Stimulated activated CD4-positive, alpha-beta T cell treated with anti-CD3 and anti-CD28 coated beads, Interleukin-15, amount 100 ng/mL, for 1 hour (primary cell): ENCODE measurements around the gene CD22.
A peak's percentile ranks its signal among the peaks of the same experiment; 100 is the strongest.

Experiments used
- DNase-seq, 2 donors: peaks; one replicate each; pipeline ENCODE4 v3.0.0-alpha.2; 2020; ENCODE audit warnings: low read depth in 1 of 2, low spot score in 1 of 2

The CD22 gene

GRCh38 chr19:35340431-35340830, 11.4 kb downstream of the CD22 start:
- no peak for DNase-seq

DNA sequence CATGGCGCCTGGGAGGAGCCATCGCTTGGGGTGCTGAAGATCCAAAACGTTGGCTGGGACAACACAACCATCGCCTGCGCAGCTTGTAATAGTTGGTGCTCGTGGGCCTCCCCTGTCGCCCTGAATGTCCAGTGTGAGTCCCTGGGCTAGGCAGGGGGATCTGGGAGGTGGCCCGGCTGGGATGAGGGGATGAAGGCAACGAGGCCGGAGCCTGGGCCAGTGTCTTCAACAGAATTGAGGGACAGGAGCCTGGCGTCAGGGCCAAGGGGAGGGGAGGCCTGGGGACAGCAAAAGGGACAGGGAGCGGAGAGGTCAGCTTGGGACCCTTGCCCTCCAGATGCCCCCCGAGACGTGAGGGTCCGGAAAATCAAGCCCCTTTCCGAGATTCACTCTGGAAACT, 12.0 kb downstream of the CD22 start:
- no peak for DNase-seq

GRCh38 chr19:35341565-35342225, 12.7 kb downstream of the CD22 start:
- DNase-seq, result no peak

DNA sequence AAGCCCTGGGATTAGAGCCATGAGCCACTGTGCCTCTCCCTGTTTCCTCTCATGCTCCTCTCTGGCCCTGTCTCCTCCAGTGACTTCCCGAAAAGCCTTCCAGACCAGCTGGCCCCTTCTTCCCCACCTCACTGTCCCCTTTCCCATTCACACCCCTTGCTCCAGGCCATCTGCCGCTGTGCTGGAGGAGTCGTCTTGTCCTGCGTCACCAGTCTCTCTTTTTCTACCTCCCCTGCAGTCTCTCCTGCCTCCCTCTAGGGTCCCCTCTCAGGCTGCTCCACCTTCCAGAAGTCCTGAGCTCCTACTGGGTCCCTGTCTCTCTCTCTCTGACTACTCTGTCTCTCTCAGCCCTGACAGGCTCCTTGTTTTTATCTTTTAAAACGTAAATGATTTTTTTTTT, 13.4 kb downstream of the CD22 start:
- DNase-seq, result no peak

- no peak for DNase-seq
Measured at GRCh38 chr19:35344511-35345031, 15.6 kb downstream of the CD22 start.

GRCh38 chr19:35345671-35346111, 16.7 kb downstream of the CD22 start:
- DNase-seq, result no peak

- DNase-seq, result peak; percentile 48 to 54
Measured at GRCh38 chr19:35346193-35347052, 17.4 kb downstream of the CD22 start.

DNA sequence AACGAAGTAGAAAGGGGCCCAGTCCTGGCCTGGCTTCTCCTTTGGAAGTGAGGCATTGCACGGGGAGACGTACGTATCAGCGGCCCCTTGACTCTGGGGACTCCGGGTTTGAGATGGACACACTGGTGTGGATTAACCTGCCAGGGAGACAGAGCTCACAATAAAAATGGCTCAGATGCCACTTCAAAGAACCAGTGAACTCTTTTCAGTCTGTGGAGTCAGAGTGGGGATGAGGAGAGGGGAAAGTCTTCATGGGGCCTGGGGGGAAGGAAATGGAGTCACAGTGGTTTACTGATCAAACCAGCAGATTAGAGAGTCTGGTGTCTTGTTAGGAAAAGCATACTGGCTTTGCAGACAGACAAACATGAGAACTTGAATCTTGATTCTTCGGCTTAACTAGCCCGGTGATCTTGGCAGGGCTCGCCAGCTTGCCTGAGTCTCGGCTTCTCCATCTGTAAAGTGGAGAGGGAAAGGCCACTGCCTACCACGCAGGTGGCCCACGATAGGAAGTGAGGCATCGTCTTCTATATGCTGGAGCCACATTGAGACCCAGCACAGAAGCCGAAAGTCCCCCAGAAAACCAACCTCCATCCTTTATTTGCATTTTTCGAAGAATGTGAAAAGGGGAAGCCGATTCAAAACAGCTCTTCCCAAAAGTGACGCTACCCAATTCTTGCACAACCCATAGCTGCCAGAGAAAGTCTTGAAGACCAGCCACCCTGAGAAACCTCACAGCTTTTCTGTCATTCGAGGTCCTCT, 18.4 kb downstream of the CD22 start, which contains the start of gene FFAR1:
FFAR1 (plus strand) TSS at position 732 of the 759 bp plus-strand sequence. CDS start 3,650 bp downstream, outside the sequence.
- DNase-seq, result peak in 1 of 2 donors; percentile 22

DNA sequence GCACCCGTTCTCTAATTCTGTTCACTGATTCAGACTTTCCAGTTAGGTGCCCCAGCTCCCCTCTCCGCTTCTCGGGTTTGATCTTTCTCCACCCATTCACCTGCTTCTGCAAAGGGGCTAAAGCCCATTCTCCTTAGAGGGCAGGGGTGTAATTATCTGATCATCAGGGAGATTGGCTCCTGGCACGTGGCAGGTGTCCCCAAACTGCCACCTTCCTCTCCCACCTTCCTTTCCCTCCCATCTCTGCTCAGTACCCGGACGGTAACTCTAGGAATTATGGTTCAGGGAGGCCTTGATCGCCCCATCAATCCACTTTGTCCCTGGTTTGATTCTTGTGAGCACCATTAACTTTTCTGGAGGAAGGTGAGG, 18.9 kb downstream of the CD22 start:
- DNase-seq, result no peak

GRCh38 chr19:35348911-35349611, 20.1 kb downstream of the CD22 start:
- no peak for DNase-seq

DNA sequence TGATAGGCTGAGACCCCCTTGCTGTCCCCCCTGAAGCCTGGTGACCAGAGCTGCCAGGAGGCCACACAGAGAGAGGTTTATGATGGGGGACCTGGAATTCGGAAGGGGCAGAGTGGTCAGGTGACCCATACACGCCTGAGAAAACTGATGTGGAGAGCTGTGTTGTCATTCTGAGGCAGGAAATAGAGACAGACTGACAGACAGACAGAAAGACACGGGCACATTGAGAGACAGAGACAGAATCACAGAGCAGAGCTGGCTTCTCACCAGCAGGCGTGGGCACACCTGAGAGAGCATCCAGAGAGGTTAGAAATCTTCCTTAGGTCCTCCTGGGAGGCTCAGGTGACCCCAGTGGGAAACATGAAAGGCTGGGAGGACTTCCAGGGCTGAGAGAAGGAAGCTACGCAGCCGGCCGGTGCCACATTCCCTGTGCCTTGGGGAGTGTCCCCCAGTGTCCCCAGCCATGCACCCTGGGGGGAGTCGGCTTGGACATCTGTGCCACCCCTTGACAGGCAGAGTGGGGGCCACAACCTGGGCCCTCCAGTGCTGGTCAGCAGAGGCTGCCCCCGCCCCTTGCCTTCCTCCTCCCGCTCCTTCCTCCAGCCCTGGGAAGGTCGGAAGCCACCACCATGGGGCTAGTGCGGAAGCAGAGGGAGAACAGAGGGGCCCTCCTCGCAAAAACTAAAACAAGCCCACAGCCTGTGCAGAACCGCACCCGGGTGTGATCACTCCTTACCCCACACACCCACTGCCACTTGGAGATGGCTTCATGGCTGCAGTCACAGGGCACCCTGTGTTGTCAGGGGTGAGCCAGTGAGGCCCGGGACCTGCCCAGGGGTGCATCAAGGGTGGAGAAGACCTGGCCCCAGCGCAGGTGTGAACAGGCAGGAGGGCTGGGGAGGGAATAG, 20.9 kb downstream of the CD22 start:
- DNase-seq, result no peak

DNA sequence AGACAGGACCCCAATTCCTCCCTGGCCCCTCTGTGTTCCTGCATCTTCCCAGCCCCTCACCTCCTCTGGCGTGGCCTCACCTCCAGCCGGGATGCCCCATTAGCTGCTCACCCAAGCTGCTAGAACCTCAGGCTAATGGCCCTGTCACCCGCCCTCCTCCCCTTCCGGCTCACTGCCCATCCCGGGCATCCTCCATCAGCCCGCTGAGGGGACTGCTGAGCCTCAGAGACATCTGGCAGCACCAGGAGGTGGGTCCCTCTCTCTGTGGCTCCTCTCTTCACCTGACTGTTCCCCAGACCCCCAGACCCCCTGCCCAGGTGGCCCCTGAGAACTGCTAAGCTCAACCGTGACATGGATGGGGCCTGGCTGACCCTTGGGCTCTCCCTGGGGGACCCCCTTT, 21.6 kb downstream of the CD22 start:
- DNase-seq, result no peak

DNA sequence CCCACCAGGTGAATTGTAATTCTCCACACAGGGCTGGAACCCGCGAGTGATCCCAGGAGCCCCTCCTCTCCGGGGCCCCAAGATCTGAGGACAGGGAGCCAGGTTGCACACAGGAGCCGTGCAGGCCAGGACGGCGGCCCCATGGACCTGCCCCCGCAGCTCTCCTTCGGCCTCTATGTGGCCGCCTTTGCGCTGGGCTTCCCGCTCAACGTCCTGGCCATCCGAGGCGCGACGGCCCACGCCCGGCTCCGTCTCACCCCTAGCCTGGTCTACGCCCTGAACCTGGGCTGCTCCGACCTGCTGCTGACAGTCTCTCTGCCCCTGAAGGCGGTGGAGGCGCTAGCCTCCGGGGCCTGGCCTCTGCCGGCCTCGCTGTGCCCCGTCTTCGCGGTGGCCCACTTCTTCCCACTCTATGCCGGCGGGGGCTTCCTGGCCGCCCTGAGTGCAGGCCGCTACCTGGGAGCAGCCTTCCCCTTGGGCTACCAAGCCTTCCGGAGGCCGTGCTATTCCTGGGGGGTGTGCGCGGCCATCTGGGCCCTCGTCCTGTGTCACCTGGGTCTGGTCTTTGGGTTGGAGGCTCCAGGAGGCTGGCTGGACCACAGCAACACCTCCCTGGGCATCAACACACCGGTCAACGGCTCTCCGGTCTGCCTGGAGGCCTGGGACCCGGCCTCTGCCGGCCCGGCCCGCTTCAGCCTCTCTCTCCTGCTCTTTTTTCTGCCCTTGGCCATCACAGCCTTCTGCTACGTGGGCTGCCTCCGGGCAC, 22.6 kb downstream of the CD22 start:
- no peak for DNase-seq

GRCh38 chr19:35352177-35352447, 23.1 kb downstream of the CD22 start:
- DNase-seq, result no peak

DNA sequence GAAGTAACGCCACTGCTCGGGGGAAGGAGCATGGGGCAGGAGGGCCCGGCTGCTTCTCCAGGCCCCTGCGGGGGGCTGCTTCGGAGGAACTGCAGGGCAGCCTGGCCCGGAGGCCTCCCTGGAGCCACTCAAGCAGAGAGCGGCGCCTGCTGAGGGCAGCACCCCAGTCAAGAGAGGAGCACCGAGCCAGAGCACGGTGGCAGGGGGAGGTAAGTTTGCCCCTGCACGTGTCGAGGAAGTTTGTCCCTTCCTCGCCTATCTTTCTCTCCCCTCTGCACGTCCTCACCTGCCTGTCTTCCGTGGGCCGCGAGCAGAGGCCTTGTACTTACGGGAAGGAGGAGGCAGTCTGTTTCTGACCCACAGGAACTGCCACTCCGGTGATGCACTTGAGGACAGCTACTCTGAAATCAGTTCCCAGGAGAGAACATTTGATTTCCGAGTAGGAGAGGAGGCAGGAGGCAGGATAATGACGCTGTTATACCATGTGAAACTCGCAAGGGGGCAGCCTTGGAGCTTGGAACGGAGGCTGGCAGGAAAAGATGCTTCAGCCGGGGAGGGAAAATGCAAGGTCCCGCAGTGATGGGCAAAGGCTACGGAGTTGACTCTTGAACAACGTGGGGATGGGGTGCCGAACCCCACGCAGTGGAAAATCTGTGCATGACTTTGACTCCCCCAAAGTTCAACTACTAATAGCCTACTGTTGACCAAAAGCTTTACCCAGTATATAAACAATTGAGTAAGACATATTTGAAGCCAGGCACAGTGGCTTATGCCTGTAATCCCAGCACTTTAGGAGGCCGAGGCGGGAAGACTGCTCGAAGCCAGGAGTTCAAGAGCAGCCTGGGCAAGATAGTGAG, 23.7 kb downstream of the CD22 start:
- peak; percentile 34 to 43 for DNase-seq

GRCh38 chr19:35353635-35354034, 24.6 kb downstream of the CD22 start:
- no peak for DNase-seq

DNA sequence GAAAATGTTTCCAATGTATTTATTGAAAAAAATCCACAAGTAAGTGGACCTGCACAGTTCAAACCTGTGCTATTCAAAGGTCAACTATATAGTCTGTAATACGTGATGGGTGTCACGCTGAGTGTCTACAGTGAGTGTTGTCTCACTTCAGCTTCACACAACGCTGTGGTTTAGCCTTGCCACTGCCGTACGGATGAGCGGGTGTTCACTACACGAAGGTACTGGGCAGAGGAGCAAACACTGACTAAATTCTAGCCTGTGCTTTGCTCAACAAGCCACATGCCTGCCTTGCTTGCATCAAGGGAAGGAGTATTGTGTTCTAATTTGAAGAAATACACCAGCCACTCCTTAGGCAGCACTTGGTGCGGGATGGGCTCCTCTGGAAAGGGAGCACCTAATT, 25.9 kb downstream of the CD22 start:
- no peak for DNase-seq

- DNase-seq, result no peak
Measured at GRCh38 chr19:35355791-35356460, 26.9 kb downstream of the CD22 start.
